Keratinocyte (primary cell): ENCODE measurements around the gene USH2A.

Experiments used
- CTCF ChIP-seq, 3 experiments: IDR thresholded peaks in 1 of 3; conservative IDR thresholded peaks in 1 of 3; optimal IDR thresholded peaks in 1 of 3; 2 replicates in 2 of 3; 3 replicates in 1 of 3; pipeline versions ENCODE3 to v1.5.1; 2011; ENCODE audit warnings: low read length in 3 of 3, mild to moderate bottlenecking in 3 of 3, moderate library complexity in 2 of 3, control low read depth in 1 of 3, inconsistent platforms in 1 of 3; ENCODE audit not compliant: insufficient read depth in 2 of 3; ENCODE audit errors: extremely low read depth in 1 of 3
- EZH2 ChIP-seq: IDR thresholded peaks from one replicate; pipeline ENCODE4 v1.6.1; 2012; ENCODE audit warnings: inconsistent platforms, mild to moderate bottlenecking, low read length, moderate library complexity

- TF ChIP-seq CTCF (optimal IDR thresholded peaks at IDR 0.05 in 1 of 3, IDR thresholded peaks at IDR 0.05 in 1 of 3, conservative IDR thresholded peaks at IDR 0.05 in 1 of 3; ENCODE audit: extremely low read depth in 1 of 3, insufficient read depth in 2 of 3, low read length in 3 of 3) (no peak), EZH2 (no peak)
Observed at GRCh38 chr1:215719552-215719951, 703.7 kb downstream of the USH2A start.
